HG02943 (cell line): ENCODE results near the gene CDH22.
A peak's percentile ranks its signal among the peaks of the same experiment; 100 is the strongest.

Source experiments
- ATAC-seq: cut with Tn5 transposase; IDR thresholded peaks from one replicate; pipeline ENCODE4 v1.9.1; 2021; ENCODE audit warnings: mild to moderate bottlenecking, low read depth, moderate library complexity; ENCODE audit not compliant: unreplicated experiment

The CDH22 gene

GRCh38 chr20:46324379-46324778 lies 16.1 kb upstream of the CDH22 start:
- no peak for ATAC-seq

GRCh38 chr20:46323557-46323956 lies 15.3 kb upstream of the CDH22 start:
- ATAC-seq, result no peak

GRCh38 chr20:46322641-46323040 lies 14.3 kb upstream of the CDH22 start:
- no peak for ATAC-seq

- no peak for ATAC-seq
These were observed 9.4 kb upstream of the CDH22 start for GRCh38 chr20:46317685-46318177.

GRCh38 chr20:46316984-46317684 lies 8.8 kb upstream of the CDH22 start:
- ATAC-seq, result no peak

GRCh38 chr20:46315311-46315710 lies 7.0 kb upstream of the CDH22 start:
- ATAC-seq, result no peak

GRCh38 chr20:46312945-46313861 lies 4.9 kb upstream of the CDH22 start:
- no peak for ATAC-seq

GRCh38 chr20:46312075-46312944 lies 4.0 kb upstream of the CDH22 start:
- no peak for ATAC-seq

- no peak for ATAC-seq
These were observed 3.4 kb upstream of the CDH22 start for GRCh38 chr20:46311719-46312074.

- no peak for ATAC-seq
These were observed 2.8 kb upstream of the CDH22 start for GRCh38 chr20:46311039-46311650.

GRCh38 chr20:46309945-46310344 lies 1.6 kb upstream of the CDH22 start:
- ATAC-seq, result no peak

GRCh38 chr20:46307999-46308257 lies 370 bp downstream of the CDH22 start:
- no peak for ATAC-seq

GRCh38 chr20:46307139-46307998 lies 929 bp downstream of the CDH22 start:
- ATAC-seq, result peak; percentile 63

- no peak for ATAC-seq
These were observed 1.6 kb downstream of the CDH22 start for GRCh38 chr20:46306743-46307138.

GRCh38 chr20:46305973-46306360 lies 2.3 kb downstream of the CDH22 start:
- no peak for ATAC-seq

GRCh38 chr20:46305331-46305972 lies 2.8 kb downstream of the CDH22 start:
- no peak for ATAC-seq

GRCh38 chr20:46304852-46305251 lies 3.4 kb downstream of the CDH22 start:
- no peak for ATAC-seq

- ATAC-seq, result no peak
These were observed 3.9 kb downstream of the CDH22 start for GRCh38 chr20:46304361-46304760.
